Epithelial cell of esophagus (primary cell): Measurements from ENCODE around the gene UROC1.

Source experiments
- DNase-seq: peaks from one replicate; pipeline ENCODE4 v3.0.0; 2010; ENCODE audit warnings: low read depth
- H3K4me3 ChIP-seq: 2 replicates; pipeline ENCODE4 v1.5.1; 2011; ENCODE audit warnings: mild to moderate bottlenecking, low read length, control low read depth
- TF ChIP-seq, protein P1 (sequence below): IDR thresholded peaks from 2 replicates; pipeline ENCODE4 v1.5.1; 2011; ENCODE audit warnings: low read depth, mild to moderate bottlenecking, low read length, control low read depth, inconsistent platforms; ENCODE audit not compliant: insufficient read depth; ENCODE audit errors: missing control alignments

Gene UROC1

DNA sequence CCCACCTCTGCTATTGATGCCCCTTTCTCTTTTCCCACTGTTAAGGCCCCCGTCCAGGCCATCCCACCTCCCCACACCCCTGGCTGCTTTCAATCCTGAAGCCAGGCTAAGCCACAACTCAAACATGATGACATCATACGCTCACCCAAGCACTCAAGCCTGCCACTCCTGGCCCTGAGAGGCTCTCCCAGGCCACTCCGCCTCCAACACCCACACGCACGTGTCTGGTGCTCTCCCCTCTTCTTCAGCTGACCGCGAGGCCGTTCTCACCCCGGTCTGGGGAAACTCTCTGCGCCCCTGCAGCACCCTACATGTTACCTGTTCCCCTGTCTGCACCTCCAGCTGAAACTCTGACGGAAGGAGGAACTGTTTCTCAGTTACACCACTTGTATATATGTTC, 48.1 kb downstream of the UROC1 start:
- DNase-seq = no peak
- TF ChIP-seq, protein P1, sequence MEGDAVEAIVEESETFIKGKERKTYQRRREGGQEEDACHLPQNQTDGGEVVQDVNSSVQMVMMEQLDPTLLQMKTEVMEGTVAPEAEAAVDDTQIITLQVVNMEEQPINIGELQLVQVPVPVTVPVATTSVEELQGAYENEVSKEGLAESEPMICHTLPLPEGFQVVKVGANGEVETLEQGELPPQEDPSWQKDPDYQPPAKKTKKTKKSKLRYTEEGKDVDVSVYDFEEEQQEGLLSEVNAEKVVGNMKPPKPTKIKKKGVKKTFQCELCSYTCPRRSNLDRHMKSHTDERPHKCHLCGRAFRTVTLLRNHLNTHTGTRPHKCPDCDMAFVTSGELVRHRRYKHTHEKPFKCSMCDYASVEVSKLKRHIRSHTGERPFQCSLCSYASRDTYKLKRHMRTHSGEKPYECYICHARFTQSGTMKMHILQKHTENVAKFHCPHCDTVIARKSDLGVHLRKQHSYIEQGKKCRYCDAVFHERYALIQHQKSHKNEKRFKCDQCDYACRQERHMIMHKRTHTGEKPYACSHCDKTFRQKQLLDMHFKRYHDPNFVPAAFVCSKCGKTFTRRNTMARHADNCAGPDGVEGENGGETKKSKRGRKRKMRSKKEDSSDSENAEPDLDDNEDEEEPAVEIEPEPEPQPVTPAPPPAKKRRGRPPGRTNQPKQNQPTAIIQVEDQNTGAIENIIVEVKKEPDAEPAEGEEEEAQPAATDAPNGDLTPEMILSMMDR = no peak
- no peak overlapping the region for H3K4me3 ChIP-seq

DNA sequence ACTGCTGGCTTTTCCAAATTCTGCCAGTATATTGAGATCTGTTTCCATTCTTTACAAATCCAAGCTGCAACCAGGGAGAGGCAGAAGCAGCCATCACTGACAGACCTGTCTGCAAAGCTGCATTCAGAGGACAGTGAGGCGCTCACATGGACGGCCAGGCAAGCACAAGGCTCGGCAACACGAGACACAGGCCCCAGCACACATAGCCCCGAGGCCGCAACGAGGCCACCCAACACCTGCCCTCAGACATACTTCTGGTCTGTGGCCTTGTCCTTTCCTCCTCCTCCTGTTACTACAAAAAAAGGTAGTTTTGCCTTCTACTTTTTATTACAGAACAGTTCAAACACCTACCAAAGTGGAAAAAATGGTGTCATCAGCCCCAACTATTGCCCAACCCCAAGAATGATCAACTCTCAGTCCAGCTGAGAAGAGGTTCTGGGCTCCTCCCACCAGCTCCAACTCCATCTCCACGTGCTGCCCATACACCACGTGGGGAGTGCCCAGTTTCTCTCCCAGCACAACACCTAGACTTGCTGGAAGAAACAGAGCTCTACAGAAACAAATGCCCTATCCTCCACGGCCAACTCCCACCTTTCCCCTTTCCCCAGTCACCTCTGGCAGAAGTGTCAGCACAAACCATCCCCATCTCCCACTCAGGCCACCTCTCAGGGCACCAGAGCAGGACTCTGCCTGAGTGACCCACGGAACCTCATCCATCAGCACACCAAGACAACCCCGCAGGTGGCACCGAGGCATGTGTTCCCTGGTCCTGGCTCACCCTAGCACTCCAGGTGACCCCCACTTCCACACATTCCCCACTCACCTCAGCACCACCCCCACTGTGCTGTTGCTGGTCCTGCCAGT, 49.3 kb downstream of the UROC1 start:
- TF ChIP-seq, protein P1 = no peak
- H3K4me3 ChIP-seq = no peak overlapping the region
- DNase-seq = peak; percentile 34

DNA sequence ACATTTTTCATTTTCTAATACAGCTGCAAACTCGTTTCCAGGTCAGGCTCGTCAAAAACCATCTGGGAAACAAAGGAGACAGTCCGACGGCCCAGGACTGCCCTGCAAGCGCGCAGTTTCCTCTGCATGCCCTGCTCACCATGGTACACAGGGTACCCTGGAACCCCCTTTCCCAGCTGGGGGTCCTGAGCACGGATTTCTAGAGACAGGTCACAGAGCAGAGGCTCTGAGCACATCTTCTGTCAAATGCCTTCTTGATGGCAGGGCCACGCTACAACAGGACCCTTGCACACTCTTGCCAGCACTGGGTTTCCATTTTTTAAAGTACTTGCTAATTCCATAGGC, 50.0 kb downstream of the UROC1 start:
- no peak overlapping the region for H3K4me3 ChIP-seq
- TF ChIP-seq, protein P1 = no peak
- no peak for DNase-seq

DNA sequence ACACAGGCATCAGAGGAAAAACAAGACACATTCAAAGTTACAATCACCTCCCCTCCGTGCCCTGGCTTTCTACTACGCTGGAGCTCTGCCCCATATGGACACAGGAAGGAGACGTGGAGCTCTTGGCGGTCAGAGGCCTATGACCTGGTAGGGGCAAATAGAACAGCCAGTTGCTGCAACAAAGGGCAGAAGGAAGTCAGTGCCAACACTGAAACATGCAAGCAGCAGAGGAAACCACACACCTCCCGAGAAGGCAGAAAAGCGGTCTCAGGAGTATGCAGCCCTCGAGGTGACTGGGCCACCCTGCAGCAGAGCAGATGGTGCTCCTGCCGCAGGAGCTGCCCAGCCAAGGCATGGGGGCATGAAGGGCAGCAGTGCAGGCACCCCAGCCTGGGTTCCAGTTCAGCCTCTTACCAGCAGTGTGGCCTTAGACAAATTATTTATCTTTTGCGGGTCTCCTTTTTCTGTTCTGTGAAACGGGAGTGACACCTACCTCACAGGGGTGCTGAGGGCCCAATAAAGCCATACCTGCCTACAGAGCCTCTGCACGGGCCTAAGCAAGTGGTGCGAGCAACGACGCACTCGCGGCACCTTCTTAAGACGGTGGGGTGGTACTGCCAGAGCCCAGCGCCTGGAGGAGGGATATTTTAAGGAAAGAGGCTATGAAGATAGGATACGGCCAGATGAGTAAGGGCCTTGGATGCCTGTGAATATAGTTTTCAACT, 50.5 kb downstream of the UROC1 start:
- DNase-seq = no peak
- no peak overlapping the region for H3K4me3 ChIP-seq
- TF ChIP-seq, protein P1 = no peak

DNA sequence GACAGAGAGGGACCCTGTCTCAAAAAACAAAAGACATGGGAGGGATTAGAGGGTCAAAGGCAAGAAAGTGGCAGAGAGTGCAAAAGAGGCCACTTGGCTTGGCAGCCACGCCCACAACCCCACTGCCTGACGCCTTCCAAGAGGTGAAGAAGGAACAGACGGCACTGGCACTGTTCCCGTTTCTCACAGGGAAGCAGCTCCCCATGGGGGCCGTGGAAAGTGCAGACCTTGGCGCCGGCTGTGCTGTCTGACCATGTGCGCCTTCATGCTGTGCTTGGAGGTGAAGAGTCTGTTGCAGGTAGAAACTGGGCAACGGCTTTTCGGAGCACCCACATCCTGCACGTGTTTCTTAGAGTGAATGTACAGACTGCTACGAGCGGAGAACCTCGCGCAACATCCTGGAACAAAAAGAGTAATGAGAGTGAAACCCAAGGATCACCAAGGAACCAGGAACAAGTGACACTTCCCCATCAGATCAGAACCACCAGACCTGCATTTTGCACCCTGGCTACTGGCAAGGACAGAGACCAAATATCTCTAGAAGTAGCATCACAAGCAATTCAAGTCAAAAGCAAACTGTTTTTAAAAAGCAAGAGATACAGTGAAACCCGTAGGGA, 51.5 kb downstream of the UROC1 start:
- TF ChIP-seq, protein P1 = no peak
- H3K4me3 ChIP-seq = no peak overlapping the region
- no peak for DNase-seq

DNA sequence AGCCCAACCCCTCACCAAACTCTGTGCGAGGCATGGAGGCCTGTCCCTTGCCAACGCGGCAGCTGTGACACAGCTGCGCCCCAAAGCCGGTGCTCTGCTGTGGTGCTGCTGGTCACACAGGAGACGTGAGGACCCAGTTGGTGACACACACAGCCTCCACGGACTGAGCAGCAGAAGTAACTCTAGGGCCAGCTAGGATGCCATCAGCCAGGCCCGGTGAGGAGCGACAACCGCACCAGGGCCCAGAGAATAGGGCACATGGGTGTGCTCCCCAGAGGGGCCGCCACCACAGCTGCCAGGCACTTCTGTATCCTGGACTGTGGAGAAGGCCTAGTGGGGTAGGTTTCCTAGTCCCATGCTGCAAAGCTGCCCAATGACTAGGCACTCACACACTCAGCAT, 52.6 kb downstream of the UROC1 start:
- no peak for DNase-seq
- TF ChIP-seq, protein P1 = no peak
- H3K4me3 ChIP-seq = no peak overlapping the region
